Activated CD8-positive, alpha-beta T cell treated with anti-CD3 and anti-CD28 coated beads for 36 hours (primary cell): Measurements from ENCODE around the gene PRADC1. TPM values are rescaled to one million over a fixed set of nuclear protein-coding genes. Genes with fewer than 3 reads are reported as not detected.
A peak's percentile ranks its signal among the peaks of the same experiment; 100 is the strongest.

Experiments
- ATAC-seq: fragments of 200-7000 bp; cut with Tn5 transposase; one replicate; pipeline ENCODE4 v1.10.0; 2021; ENCODE audit warnings: mild to moderate bottlenecking, moderate library complexity
- CTCF ChIA-PET: fragments of 350-600 bp; sonication (Branson Sonifier 250); formaldehyde crosslinking; loops from one replicate; lab custom pipeline; 2021; ENCODE audit warnings: antibody characterized with exemption; lab: Charles Lee
- POLR2A ChIA-PET: fragments of 350-600 bp; sonication (Branson Sonifier 250); formaldehyde crosslinking; loops from one replicate; lab custom pipeline; 2021; ENCODE audit warnings: antibody characterized with exemption; lab: Charles Lee
- DNase-seq: peaks from one replicate; pipeline ENCODE4 v3.0.0-alpha.2; 2020
- H3K27ac Mint-ChIP-seq: one replicate; pipeline ENCODE4 v1.8.0; 2021; ENCODE audit warnings: mild to moderate bottlenecking, mixed read lengths
- H3K27me3 Mint-ChIP-seq: one replicate; pipeline ENCODE4 v1.8.0; 2021; ENCODE audit warnings: mixed read lengths
- H3K36me3 Mint-ChIP-seq: one replicate; pipeline ENCODE4 v1.8.0; 2021; ENCODE audit warnings: low read depth, mixed read lengths
- H3K4me1 Mint-ChIP-seq: one replicate; pipeline ENCODE4 v1.8.0; 2021; ENCODE audit warnings: low read depth, mixed read lengths
- H3K4me3 Mint-ChIP-seq: one replicate; pipeline ENCODE4 v1.8.0; 2021; ENCODE audit warnings: mild to moderate bottlenecking, moderate library complexity, mixed read lengths
- H3K9me3 Mint-ChIP-seq: one replicate; pipeline ENCODE4 v1.8.0; 2021; ENCODE audit warnings: mixed read lengths
- intact Hi-C: fragments of 100-400 bp; cut with micrococcal nuclease; formaldehyde crosslinking; loops from one replicate; pipeline ENCODE4 v1.10.0; 2022
- total RNA-seq, 2 experiments: library from RNA; stranded (reverse); gene quantifications; one replicate each; pipeline ENCODE4 v1.2.3, GENCODE V29; 2021
- TF ChIP-seq, protein P1 (sequence below): fragments of 200-600 bp; IDR thresholded peaks from one replicate; pipeline ENCODE4 v1.8.0; 2022; ENCODE audit warnings: antibody characterized with exemption, mild to moderate bottlenecking

Gene PRADC1
- total RNA-seq, 2 experiments from 2014 or later: 12.4 to 16.2 TPM

DNA sequence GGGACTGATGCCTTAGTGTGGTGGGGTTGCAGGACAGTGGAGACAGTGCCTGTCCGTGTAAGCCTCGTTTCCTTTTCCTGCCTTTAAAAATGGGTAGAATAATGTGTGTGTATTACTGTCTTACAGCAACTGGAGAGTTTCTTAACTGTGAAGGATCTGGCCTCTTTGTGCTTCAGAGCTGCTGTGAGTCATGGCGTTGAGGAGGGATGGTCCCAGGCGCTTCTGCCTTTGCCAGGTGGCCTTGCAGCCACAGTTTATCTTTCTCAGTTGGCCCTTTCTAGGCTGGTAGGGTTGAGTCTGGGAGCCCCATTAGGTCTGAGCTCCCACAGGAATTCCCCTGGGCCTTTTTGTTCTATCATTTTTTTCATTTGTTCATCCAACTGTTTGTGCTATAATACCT is 9.2 kb downstream of the PRADC1 start:
- peaks cover 7% of the 10 kb centered on the region for H3K36me3 Mint-ChIP-seq
- H3K9me3 Mint-ChIP-seq: no peaks in the 10 kb centered on the region
- H3K27ac Mint-ChIP-seq: peak overlapping the region; percentile 52
- H3K4me1 Mint-ChIP-seq: peaks cover 7% of the 10 kb centered on the region
- H3K27me3 Mint-ChIP-seq: no peaks in the 10 kb centered on the region
- ChIA-PET CTCF (interaction anchor here (1.3 kb wide), 1 partner anchor 11 kb away, joined by 5 read pairs; the partner anchor contains the start of gene SMYD5), POLR2A (interaction anchor here (1.5 to 11.0 kb wide), 2 partner anchors 10 to 16 kb away, joined by 3 to 108 read pairs; partner anchors contain the start of genes CCT7 and PRADC1)
- H3K4me3 Mint-ChIP-seq: no peak overlapping the region
- intact Hi-C loops: no loop called here
- no peak for DNase-seq
- TF ChIP-seq, protein P1, sequence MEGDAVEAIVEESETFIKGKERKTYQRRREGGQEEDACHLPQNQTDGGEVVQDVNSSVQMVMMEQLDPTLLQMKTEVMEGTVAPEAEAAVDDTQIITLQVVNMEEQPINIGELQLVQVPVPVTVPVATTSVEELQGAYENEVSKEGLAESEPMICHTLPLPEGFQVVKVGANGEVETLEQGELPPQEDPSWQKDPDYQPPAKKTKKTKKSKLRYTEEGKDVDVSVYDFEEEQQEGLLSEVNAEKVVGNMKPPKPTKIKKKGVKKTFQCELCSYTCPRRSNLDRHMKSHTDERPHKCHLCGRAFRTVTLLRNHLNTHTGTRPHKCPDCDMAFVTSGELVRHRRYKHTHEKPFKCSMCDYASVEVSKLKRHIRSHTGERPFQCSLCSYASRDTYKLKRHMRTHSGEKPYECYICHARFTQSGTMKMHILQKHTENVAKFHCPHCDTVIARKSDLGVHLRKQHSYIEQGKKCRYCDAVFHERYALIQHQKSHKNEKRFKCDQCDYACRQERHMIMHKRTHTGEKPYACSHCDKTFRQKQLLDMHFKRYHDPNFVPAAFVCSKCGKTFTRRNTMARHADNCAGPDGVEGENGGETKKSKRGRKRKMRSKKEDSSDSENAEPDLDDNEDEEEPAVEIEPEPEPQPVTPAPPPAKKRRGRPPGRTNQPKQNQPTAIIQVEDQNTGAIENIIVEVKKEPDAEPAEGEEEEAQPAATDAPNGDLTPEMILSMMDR: no peak
- ATAC-seq: no peak

DNA sequence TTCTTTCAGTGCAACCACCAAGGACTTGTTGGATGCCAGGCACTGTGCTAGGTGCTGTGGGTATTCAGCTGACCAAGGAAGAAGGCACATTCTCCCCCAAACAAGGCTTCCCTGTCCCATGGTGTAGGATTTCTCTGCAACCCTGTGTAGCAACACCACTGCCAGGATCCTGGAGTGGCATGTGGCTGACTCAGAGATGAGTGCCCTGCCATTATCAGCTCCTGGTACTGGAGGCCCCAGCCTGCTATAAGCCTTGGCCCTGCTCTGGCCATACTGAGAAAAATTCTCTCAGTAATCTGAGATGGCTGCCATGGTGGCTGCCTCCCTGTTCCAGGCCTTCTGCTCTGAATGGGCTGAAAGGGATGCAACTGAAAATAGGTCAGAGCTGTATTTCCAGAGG is 14.7 kb downstream of the PRADC1 start:
- Mint-ChIP-seq H3K27ac (peak overlapping the region; percentile 11), H3K27me3 (no peaks in the 10 kb centered on the region), H3K9me3 (no peaks in the 10 kb centered on the region), H3K36me3 (peaks cover 5% of the 10 kb centered on the region), H3K4me1 (peaks cover 25% of the 10 kb centered on the region), H3K4me3 (no peak overlapping the region)
- ChIA-PET POLR2A (interaction anchor here (0.9 to 11.0 kb wide), 3 partner anchors 10 to 32 kb away, joined by 3 to 108 read pairs (median 12); partner anchors contain the start of genes CCT7 and PRADC1), CTCF (interaction anchor here (1.7 to 3.1 kb wide), 2 partner anchors 41 to 72 kb away, joined by 5 to 14 read pairs; no protein-coding TSS in a partner anchor)
- no peak for DNase-seq
- intact Hi-C loops: no loop called here
- TF ChIP-seq, protein P1: no peak
- ATAC-seq: no peak

DNA sequence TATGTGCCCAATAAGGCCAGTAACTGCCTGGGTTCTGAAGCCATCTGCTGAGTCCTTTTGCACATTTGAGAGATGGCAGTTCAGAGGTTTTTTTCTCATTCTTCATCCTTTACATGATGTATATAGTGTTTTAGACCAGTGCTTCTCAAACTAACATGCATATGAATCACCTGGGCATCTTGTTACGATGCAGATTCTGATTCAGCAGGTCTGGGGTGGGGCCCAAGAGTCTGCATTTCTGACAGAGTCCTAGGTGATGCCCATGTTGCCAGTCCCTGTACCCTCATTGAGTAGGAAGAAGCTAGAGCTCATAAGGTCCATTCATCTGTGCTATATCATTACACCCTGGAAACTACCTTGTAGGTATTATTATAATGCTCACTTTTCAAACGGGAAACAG is 15.2 kb downstream of the PRADC1 start:
- H3K27ac Mint-ChIP-seq: no peak overlapping the region
- POLR2A ChIA-PET: interaction anchor here (0.9 to 11.0 kb wide), 3 partner anchors 11 to 32 kb away, joined by 3 to 108 read pairs (median 12); partner anchors contain the start of genes CCT7 and PRADC1
- TF ChIP-seq, protein P1: no peak
- no peaks in the 10 kb centered on the region for H3K9me3 Mint-ChIP-seq
- peaks cover 30% of the 10 kb centered on the region for H3K4me1 Mint-ChIP-seq
- peaks cover 5% of the 10 kb centered on the region for H3K36me3 Mint-ChIP-seq
- ATAC-seq: no peak
- no peak for DNase-seq
- H3K4me3 Mint-ChIP-seq: no peak overlapping the region
- no peaks in the 10 kb centered on the region for H3K27me3 Mint-ChIP-seq
- CTCF ChIA-PET: interaction anchor here (1.7 to 3.1 kb wide), 2 partner anchors 40 to 72 kb away, joined by 5 to 14 read pairs; no protein-coding TSS in a partner anchor
- intact Hi-C loops: no loop called here

DNA sequence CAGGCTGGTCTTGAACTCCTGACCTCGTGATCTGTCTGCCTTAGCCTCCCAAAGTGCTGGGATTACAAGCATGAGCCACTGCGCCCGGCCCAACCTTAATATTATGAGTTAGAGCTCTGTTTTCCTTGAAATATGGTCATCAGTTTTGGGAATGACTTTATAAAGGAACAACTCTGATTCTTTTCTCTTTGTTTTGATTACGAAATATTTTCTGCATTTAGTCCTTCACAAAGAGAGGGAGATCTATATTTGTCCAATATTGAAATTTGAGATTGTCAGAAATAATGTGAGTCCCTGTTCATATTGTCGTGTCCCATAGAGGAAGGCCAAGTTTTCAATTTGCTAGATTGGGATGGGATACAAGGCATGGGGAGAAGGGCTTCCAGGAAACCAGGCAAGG is 15.9 kb downstream of the PRADC1 start:
- DNase-seq (no peak), ATAC-seq (no peak)
- Mint-ChIP-seq H3K4me3 (no peak overlapping the region), H3K27me3 (no peaks in the 10 kb centered on the region), H3K4me1 (peaks cover 32% of the 10 kb centered on the region), H3K27ac (no peak overlapping the region), H3K9me3 (no peaks in the 10 kb centered on the region), H3K36me3 (peaks cover 5% of the 10 kb centered on the region)
- TF ChIP-seq, protein P1: no peak
- ChIA-PET CTCF (interaction anchor here (1.4 to 3.1 kb wide), 2 partner anchors 40 to 45 kb away, joined by 4 to 14 read pairs; no protein-coding TSS in a partner anchor), POLR2A (interaction anchor here (2.5 to 11.0 kb wide), 2 partner anchors 11 to 17 kb away, joined by 12 to 108 read pairs; partner anchors contain the start of genes CCT7 and PRADC1)
- intact Hi-C loops: no loop called here

DNA sequence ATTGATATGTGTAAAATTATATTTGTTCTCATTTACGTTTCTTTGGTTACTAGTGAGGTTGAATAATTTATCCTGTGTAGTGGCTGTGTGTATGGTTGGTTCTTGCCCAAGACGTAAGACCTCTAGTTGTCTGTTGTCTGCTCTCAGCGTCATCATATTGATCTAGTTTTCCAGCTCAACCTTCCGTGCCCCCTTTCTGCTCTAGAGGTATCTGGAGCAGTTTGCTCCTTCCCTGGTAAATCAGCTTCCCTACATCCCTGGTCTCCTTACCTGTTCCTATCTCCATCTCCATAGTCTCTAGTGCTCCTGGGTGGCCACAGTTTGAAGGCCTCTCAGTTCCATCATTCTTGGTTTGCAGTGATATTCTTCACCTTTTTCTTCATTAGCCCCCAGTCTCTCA is 17.8 kb downstream of the PRADC1 start:
- Mint-ChIP-seq H3K27me3 (no peaks in the 10 kb centered on the region), H3K36me3 (peaks cover 3% of the 10 kb centered on the region), H3K27ac (peak overlapping the region; percentile 93), H3K4me3 (peak overlapping the region; percentile 88), H3K4me1 (peaks cover 32% of the 10 kb centered on the region), H3K9me3 (no peaks in the 10 kb centered on the region)
- DNase-seq (no peak), ATAC-seq (no peak)
- ChIA-PET CTCF (interaction anchor here (0.9 to 1.5 kb wide), 2 partner anchors 18 to 21 kb away, joined by 3 to 5 read pairs; partner anchors contain the start of gene PRADC1), POLR2A (interaction anchor here (1.1 to 1.4 kb wide), 4 partner anchors 13 to 36 kb away, joined by 3 to 8 read pairs (median 4); partner anchors contain the start of gene CCT7)
- intact Hi-C loops: no loop called here
- TF ChIP-seq, protein P1: no peak
